CD4-positive, CD25-positive, alpha-beta regulatory T cell (primary cell): Measurements from ENCODE around the gene ZBED2. TPM values are rescaled to one million over a fixed set of nuclear protein-coding genes. Genes with fewer than 3 reads are reported as not detected.

Source experiments
- ATAC-seq, 2 donors: fragments of 150-1000 bp; cut with Tn5 transposase; one replicate each; pipeline ENCODE4 v1.10.0; 2021; ENCODE audit warnings: low read depth in 2 of 2, moderate number of reproducible peaks in 2 of 2, moderate library complexity in 1 of 2
- DNase-seq, 3 donors: peaks; one replicate each; pipeline versions ENCODE4 v3.0.0 to v3.0.0-alpha.2; 2012 to 2022; ENCODE audit warnings: mixed read lengths in 1 of 3
- H3K27ac ChIP-seq: one replicate; pipeline ENCODE4 v1.7.0; 2013; ENCODE audit warnings: mild to moderate bottlenecking, low read length; ENCODE audit not compliant: insufficient read depth, poor library complexity, severe bottlenecking
- H3K27me3 ChIP-seq: one replicate; pipeline ENCODE4 v1.7.0; 2013; ENCODE audit warnings: low read length; ENCODE audit not compliant: control insufficient read depth, insufficient read depth
- H3K36me3 ChIP-seq: one replicate; pipeline ENCODE4 v1.7.0; 2013; ENCODE audit warnings: mild to moderate bottlenecking, low read length, moderate library complexity; ENCODE audit not compliant: control insufficient read depth, insufficient read depth
- H3K4me1 ChIP-seq: 2 replicates; pipeline ENCODE4 v1.7.0; 2013; ENCODE audit warnings: mild to moderate bottlenecking, low read length; ENCODE audit not compliant: insufficient read depth, control insufficient read depth, poor library complexity, severe bottlenecking
- H3K4me3 ChIP-seq: one replicate; pipeline ENCODE4 v1.7.0; 2013; ENCODE audit warnings: low read depth, mild to moderate bottlenecking, low read length, moderate library complexity
- H3K9me3 ChIP-seq, 2 experiments: 1 replicate in 1 of 2; 2 replicates in 1 of 2; pipeline ENCODE4 v1.7.0; 2013; ENCODE audit warnings: low read length in 2 of 2, mild to moderate bottlenecking in 1 of 2, moderate library complexity in 1 of 2; ENCODE audit not compliant: control insufficient read depth in 2 of 2
- H3K27ac Mint-ChIP-seq, 3 donors: one replicate each; pipeline ENCODE4 v1.8.0; 2020 to 2022; ENCODE audit warnings: mild to moderate bottlenecking in 3 of 3, mixed read lengths in 3 of 3, moderate library complexity in 2 of 3
- H3K27me3 Mint-ChIP-seq: one replicate; pipeline ENCODE4 v1.8.0; 2022; ENCODE audit warnings: mild to moderate bottlenecking, mixed read lengths
- H3K36me3 Mint-ChIP-seq: one replicate; pipeline ENCODE4 v1.8.0; 2020; ENCODE audit warnings: mixed read lengths
- H3K4me1 Mint-ChIP-seq, 4 donors: one replicate each; pipeline ENCODE4 v1.8.0; 2020 to 2022; ENCODE audit warnings: mixed read lengths in 4 of 4, mild to moderate bottlenecking in 1 of 4
- H3K4me3 Mint-ChIP-seq, 4 donors: one replicate each; pipeline ENCODE4 v1.8.0; 2020 to 2022; ENCODE audit warnings: mild to moderate bottlenecking in 4 of 4, mixed read lengths in 4 of 4, moderate library complexity in 3 of 4
- H3K9me3 Mint-ChIP-seq, 7 donors: one replicate each; pipeline ENCODE4 v1.8.0; 2020 to 2022; ENCODE audit warnings: mixed read lengths in 7 of 7, mild to moderate bottlenecking in 3 of 7, moderate library complexity in 2 of 7
- polyA plus RNA-seq, 4 donors: library from polyadenylated mRNA; unstranded; fragments of 300-500 nt; fragmentation: Illumina TruSeq; gene quantifications; one replicate each; pipeline ENCODE4 v1.2.3, GENCODE V29; 2021
- total RNA-seq: library from RNA; stranded (reverse); gene quantifications from one replicate; pipeline ENCODE4 v1.2.3, GENCODE V29; 2022

Gene ZBED2
- total and polyA plus RNA-seq, 5 donors from 2014 or later: 0.15 to 1.00 (median 0.54) TPM; not detected in 1

DNA sequence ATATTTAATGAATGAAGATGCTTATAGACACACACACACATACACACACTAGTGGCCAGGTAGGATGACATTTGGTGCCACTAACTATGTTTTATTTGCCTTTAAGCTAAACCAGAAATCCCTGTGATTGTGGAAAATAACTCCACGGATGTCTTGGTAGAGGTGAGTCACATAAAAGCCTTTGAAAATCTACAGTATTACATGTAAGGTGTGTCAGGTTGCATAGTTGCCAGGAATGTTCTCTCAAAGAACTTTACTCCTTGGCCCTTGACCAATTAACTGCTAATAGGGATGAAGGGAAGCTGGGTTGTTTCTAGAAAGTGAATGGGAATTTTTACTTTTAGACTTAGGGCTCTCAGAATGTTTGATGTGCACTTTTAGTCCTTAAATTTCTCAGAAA is 9.9 kb downstream of the ZBED2 start:
- Histone ChIP-seq H3K9me3 (no peaks in the 10 kb centered on the region), H3K4me3 (no peak overlapping the region), H3K27ac (no peak overlapping the region), H3K27me3 (no peaks in the 10 kb centered on the region), H3K36me3 (peaks cover 46% of the 10 kb centered on the region), H3K4me1 (no peaks in the 10 kb centered on the region)
- ATAC-seq (no peak), DNase-seq (no peak)
- Mint-ChIP-seq H3K4me1 (peaks cover 8 to 29% (median 11%) of the 10 kb centered on the region in 4 donors), H3K36me3 (peaks cover 66% of the 10 kb centered on the region), H3K9me3 (peaks cover 0 to 2% (median 0%) of the 10 kb centered on the region in 7 donors), H3K27ac (peak overlapping the region in 1 of 3 donors; percentile 67), H3K4me3 (no peak overlapping the region), H3K27me3 (no peaks in the 10 kb centered on the region)

DNA sequence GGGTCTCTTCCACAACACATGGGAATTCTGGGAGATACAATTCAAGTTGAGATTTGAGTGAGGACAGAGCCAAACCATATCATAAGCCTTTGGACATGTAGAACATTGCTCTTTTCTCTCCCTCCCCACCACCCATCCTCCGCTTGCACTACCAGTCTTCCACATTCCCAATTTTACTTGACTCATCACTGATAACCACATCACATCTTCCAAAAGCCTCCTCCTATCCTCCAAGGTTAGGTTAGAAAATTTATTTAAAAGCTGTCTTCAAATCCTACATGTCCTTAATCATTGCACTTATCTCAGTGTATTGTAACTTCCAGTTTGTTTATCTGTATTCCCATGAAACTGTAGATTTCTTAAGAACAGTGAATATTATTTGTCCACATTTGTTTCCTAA is 10.4 kb downstream of the ZBED2 start:
- Histone ChIP-seq H3K27me3 (no peaks in the 10 kb centered on the region), H3K9me3 (no peaks in the 10 kb centered on the region), H3K4me1 (no peaks in the 10 kb centered on the region), H3K27ac (no peak overlapping the region), H3K4me3 (no peak overlapping the region), H3K36me3 (peaks cover 49% of the 10 kb centered on the region)
- ATAC-seq (no peak), DNase-seq (no peak)
- peaks cover 0 to 2% (median 0%) of the 10 kb centered on the region in 7 donors for H3K9me3 Mint-ChIP-seq
- H3K4me1 Mint-ChIP-seq: peaks cover 4 to 26% (median 11%) of the 10 kb centered on the region in 4 donors
- H3K27ac Mint-ChIP-seq: no peak overlapping the region
- H3K4me3 Mint-ChIP-seq: no peak overlapping the region
- H3K36me3 Mint-ChIP-seq: peaks cover 67% of the 10 kb centered on the region
- H3K27me3 Mint-ChIP-seq: no peaks in the 10 kb centered on the region

DNA sequence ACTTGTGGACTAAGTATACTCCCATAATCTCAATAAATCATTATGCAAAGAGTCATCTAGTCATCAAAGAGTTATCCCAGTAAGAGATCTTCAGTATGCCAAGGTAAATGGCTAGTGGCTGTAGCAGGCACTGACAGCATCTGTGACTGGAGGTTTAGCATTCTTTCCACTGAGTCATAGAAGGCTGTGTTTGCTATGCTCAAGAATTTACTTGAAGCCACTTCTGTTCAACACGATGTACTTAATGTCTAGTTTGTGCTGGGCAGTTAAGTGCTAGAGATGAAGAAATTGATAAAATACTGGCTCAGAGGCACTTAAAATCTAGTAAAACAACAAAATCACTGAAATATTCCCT is 13.0 kb downstream of the ZBED2 start:
- H3K4me1 ChIP-seq: no peaks in the 10 kb centered on the region
- Mint-ChIP-seq H3K27ac (peak overlapping the region in 1 of 3 donors; percentile 64), H3K9me3 (peaks cover 0 to 2% (median 0%) of the 10 kb centered on the region in 7 donors), H3K4me3 (no peak overlapping the region), H3K27me3 (no peaks in the 10 kb centered on the region), H3K36me3 (peaks cover 77% of the 10 kb centered on the region), H3K4me1 (peaks cover 6 to 28% (median 14%) of the 10 kb centered on the region in 4 donors)
- peaks cover 69% of the 10 kb centered on the region for H3K36me3 ChIP-seq
- H3K27me3 ChIP-seq: no peaks in the 10 kb centered on the region
- no peak overlapping the region for H3K27ac ChIP-seq
- DNase-seq (no peak), ATAC-seq (no peak)
- H3K9me3 ChIP-seq: no peaks in the 10 kb centered on the region
- H3K4me3 ChIP-seq: no peak overlapping the region

DNA sequence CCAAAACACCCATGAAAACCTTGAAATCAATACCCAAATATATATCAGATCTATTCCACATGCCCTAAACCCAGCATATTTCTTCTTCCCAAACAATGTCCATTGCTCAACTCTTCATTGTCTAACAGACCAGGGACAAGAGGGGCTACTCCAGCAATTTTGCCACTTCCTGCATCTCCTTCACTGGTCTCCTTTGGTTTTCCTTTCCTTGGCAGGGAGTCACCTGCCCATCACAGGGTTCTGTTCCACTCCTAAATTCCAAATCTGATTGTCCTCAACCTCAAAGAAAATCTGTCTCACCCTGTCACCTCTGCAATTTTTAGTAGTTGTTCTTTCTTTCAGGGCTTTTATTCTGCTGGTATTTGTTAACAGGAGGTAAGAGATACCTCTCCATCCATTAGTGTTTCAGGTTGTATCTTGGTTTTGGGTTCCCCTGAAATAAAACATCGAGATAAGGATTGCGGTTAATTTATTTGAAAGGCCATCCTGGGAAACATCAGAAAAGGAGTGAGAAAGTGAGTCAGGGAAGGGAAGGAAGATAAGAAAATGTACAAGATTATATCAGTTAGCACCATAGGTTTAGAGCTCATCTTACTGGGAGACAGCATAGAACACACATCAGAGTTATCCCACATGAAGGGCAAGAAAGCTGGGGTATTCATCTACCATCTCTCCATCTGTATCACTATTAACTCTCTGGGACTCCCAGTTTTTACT is 13.6 kb downstream of the ZBED2 start:
- H3K27me3 Mint-ChIP-seq: no peaks in the 10 kb centered on the region

DNA sequence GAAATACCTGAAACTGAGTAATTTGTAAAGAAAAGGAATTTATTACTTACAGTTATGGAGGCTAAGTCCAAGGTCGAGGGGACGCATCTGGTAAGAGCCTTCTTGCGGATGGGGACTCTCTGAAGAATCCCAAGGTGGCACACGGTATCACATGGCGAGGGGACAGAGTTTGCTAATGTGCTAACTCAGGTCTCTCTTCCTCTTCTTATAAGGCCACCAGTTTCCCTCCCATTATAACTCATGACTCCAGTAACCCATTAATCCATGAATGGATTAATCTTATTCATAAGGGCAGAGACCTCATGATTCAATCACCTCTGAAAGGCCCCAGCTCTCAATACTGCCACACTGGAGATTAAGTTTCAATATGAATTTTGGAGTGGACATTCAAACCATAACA is 15.7 kb downstream of the ZBED2 start:
- no peak overlapping the region for H3K4me3 ChIP-seq
- no peaks in the 10 kb centered on the region for H3K27me3 Mint-ChIP-seq
- DNase-seq: no peak
- H3K36me3 ChIP-seq: peaks cover 59% of the 10 kb centered on the region
- H3K4me1 ChIP-seq: no peaks in the 10 kb centered on the region
- peak overlapping the region in 1 of 3 donors; percentile 8 for H3K27ac Mint-ChIP-seq
- H3K9me3 ChIP-seq: no peaks in the 10 kb centered on the region
- H3K27ac ChIP-seq: no peak overlapping the region
- peaks cover 68% of the 10 kb centered on the region for H3K36me3 Mint-ChIP-seq
- no peak overlapping the region for H3K4me3 Mint-ChIP-seq
- H3K9me3 Mint-ChIP-seq: no peaks in the 10 kb centered on the region
- ATAC-seq: no peak
- peaks cover 6 to 30% (median 20%) of the 10 kb centered on the region in 4 donors for H3K4me1 Mint-ChIP-seq
- H3K27me3 ChIP-seq: no peaks in the 10 kb centered on the region

More for the DNA sequence above, 13.6 kb downstream of the ZBED2 start:
- H3K4me1 Mint-ChIP-seq: peaks cover 6 to 25% (median 17%) of the 10 kb centered on the region in 4 donors
- H3K9me3 ChIP-seq: no peaks in the 10 kb centered on the region
- ATAC-seq (no peak), DNase-seq (no peak)
- H3K4me1 ChIP-seq: no peaks in the 10 kb centered on the region
- no peaks in the 10 kb centered on the region for H3K27me3 ChIP-seq
- H3K9me3 Mint-ChIP-seq: no peaks in the 10 kb centered on the region
- no peak overlapping the region for H3K4me3 ChIP-seq
- no peak overlapping the region for H3K4me3 Mint-ChIP-seq
- H3K27ac Mint-ChIP-seq: peak overlapping the region in 2 of 3 donors; percentile 15 to 33
- no peak overlapping the region for H3K27ac ChIP-seq
- H3K36me3 Mint-ChIP-seq: peaks cover 73% of the 10 kb centered on the region
- H3K36me3 ChIP-seq: peaks cover 69% of the 10 kb centered on the region

DNA sequence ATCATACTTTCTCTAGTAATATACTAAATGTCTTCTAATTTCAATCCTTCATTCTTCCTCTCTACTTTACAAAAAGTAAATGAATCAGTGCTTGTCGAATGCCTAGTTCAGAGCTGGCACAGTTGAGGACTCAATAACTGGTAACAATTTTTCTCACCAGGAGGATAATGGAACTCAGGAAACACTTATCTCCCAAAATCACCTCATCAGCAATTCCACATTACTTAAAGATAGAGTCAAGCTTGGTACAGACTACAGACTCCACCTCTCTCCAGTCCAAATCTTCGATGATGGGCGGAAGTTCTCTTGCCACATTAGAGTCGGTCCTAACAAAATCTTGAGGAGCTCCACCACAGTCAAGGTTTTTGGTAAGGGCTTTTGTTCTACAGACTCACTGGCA is 16.3 kb downstream of the ZBED2 start:
- DNase-seq (no peak), ATAC-seq (no peak)
- no peaks in the 10 kb centered on the region for H3K9me3 Mint-ChIP-seq
- H3K27me3 ChIP-seq: no peaks in the 10 kb centered on the region
- no peak overlapping the region for H3K4me3 Mint-ChIP-seq
- H3K27me3 Mint-ChIP-seq: no peaks in the 10 kb centered on the region
- H3K4me3 ChIP-seq: no peak overlapping the region
- H3K4me1 Mint-ChIP-seq: peaks cover 6 to 30% (median 21%) of the 10 kb centered on the region in 4 donors
- H3K4me1 ChIP-seq: no peaks in the 10 kb centered on the region
- peaks cover 63% of the 10 kb centered on the region for H3K36me3 Mint-ChIP-seq
- H3K9me3 ChIP-seq: no peaks in the 10 kb centered on the region
- peaks cover 55% of the 10 kb centered on the region for H3K36me3 ChIP-seq
- no peak overlapping the region for H3K27ac ChIP-seq
- H3K27ac Mint-ChIP-seq: peak overlapping the region in 1 of 3 donors; percentile 59

DNA sequence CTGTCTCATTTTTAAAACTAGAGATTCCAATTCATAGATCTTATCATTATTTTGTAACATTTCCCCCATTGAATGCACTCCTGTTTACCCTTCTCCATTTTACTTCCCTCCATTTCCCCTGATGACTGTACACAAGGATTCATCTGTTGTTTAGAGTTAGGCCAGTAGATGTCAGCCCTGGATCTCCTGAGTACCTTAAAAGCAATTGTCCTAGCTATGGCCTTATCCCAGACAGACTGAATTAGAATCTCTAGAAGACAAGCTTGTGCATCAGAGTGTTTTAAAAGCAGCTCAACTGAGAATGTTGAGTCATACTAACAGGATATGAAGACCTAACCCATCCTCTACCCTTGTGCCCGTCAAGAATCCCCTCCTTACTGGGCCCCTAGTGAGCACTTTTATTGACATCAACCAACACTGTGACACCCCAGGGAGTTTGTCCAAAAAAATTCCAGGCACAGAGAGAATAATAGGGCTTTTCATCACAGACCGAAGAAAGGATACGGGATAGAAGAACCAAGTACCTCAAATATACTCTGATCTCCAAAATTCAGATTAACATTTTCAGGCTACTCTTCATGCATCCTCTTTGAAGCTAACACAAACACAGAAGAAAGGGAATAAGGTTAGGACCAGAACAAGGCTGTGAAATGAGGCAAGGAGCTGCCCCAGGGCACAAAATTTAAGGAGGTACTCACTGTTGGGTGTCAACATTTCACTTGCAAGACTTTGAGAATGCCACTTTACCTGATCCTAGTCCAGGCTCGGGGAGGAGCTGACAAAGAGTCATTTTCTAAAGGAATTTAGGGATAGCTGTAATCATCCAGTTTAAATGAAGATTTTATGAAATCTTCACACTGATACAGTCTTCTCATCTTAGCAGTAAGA is 17.1 kb downstream of the ZBED2 start:
- peaks cover 6 to 32% (median 25%) of the 10 kb centered on the region in 4 donors for H3K4me1 Mint-ChIP-seq
- DNase-seq: peak in 1 of 3 donors; percentile 72

More for the DNA sequence above, 17.1 kb downstream of the ZBED2 start:
- Histone ChIP-seq H3K27ac (no peak overlapping the region), H3K27me3 (no peaks in the 10 kb centered on the region), H3K4me1 (no peaks in the 10 kb centered on the region), H3K4me3 (no peak overlapping the region), H3K9me3 (no peaks in the 10 kb centered on the region), H3K36me3 (peaks cover 56% of the 10 kb centered on the region)
- Mint-ChIP-seq H3K4me3 (no peak overlapping the region), H3K27me3 (no peaks in the 10 kb centered on the region), H3K36me3 (peaks cover 61% of the 10 kb centered on the region), H3K9me3 (no peaks in the 10 kb centered on the region), H3K27ac (peak overlapping the region; percentile 2 to 50 (median 15))
- peak; percentile 47 to 75 for ATAC-seq
